OCI-LY1 (cell line): ENCODE results near the gene CLDN34.

Source experiments
- H2AFZ ChIP-seq: fragments of 200-600 bp; sonication (generic), shearing (Covaris generic); 2 replicates; pipeline ENCODE4 v1.6.0; 2014; ENCODE audit warnings: antibody characterized with exemption, mild to moderate bottlenecking, low read length
- H3F3A ChIP-seq: fragments of 200-600 bp; sonication (generic), shearing (Covaris generic); 2 replicates; pipeline ENCODE4 v1.6.0; 2014; ENCODE audit warnings: mild to moderate bottlenecking, antibody characterized with exemption, low read length, moderate library complexity; ENCODE audit not compliant: insufficient read depth
- H3K27ac ChIP-seq: fragments of 200-600 bp; sonication (generic); 2 replicates; pipeline ENCODE4 v1.5.1; 2014; ENCODE audit warnings: low read length, mixed run types, mild to moderate bottlenecking, low read depth; ENCODE audit not compliant: poor library complexity, severe bottlenecking
- H3K27me3 ChIP-seq: fragments of 200-600 bp; sonication (generic); 2 replicates; pipeline ENCODE4 v1.6.0; 2014; ENCODE audit warnings: antibody characterized with exemption, mild to moderate bottlenecking, low read length, moderate library complexity; ENCODE audit not compliant: insufficient read depth
- H3K36me3 ChIP-seq: fragments of 200-600 bp; sonication (generic); 2 replicates; pipeline ENCODE4 v1.6.1; 2014; ENCODE audit warnings: mild to moderate bottlenecking, antibody characterized with exemption, low read length, moderate library complexity, mixed read lengths; ENCODE audit not compliant: insufficient read depth
- H3K4me1 ChIP-seq: fragments of 200-600 bp; sonication (generic); 2 replicates; pipeline ENCODE4 v1.5.1; 2014; ENCODE audit warnings: mild to moderate bottlenecking, low read length, moderate library complexity; ENCODE audit not compliant: insufficient read depth, severe bottlenecking
- H3K4me2 ChIP-seq: fragments of 200-600 bp; sonication (generic), shearing (Covaris generic); 2 replicates; pipeline ENCODE4 v1.6.1; 2014; ENCODE audit warnings: low read length
- H3K4me3 ChIP-seq: fragments of 200-600 bp; sonication (generic); 2 replicates; pipeline ENCODE4 v1.5.1; 2014; ENCODE audit warnings: low read length, low read depth, mild to moderate bottlenecking, mixed read lengths; ENCODE audit not compliant: poor library complexity, severe bottlenecking
- H3K79me2 ChIP-seq: fragments of 200-600 bp; shearing (Covaris generic); 2 replicates; pipeline ENCODE4 v1.6.1; 2016; ENCODE audit warnings: mixed run types, low read length, mixed read lengths; ENCODE audit not compliant: insufficient read depth
- H3K9ac ChIP-seq: fragments of 200-600 bp; sonication (generic), shearing (Covaris generic); 2 replicates; pipeline ENCODE4 v1.6.1; 2014; ENCODE audit warnings: mild to moderate bottlenecking, low read length, mixed read lengths
- H3K9me2 ChIP-seq: fragments of 200-600 bp; sonication (generic), shearing (Covaris generic); 2 replicates; pipeline ENCODE4 v1.6.1; 2014; ENCODE audit warnings: low read depth, mild to moderate bottlenecking, low read length, mixed read lengths
- H3K9me3 ChIP-seq: fragments of 200-600 bp; shearing (Covaris generic); 2 replicates; pipeline ENCODE4 v1.6.1; 2014; ENCODE audit warnings: low read length, mixed read lengths
- H4K20me1 ChIP-seq: fragments of 200-600 bp; sonication (generic), shearing (Covaris generic); 2 replicates; pipeline ENCODE4 v1.6.0; 2016; ENCODE audit warnings: mild to moderate bottlenecking, low read length; ENCODE audit not compliant: insufficient read depth
- EZH2 ChIP-seq: fragments of 200-600 bp; sonication (generic), shearing (Covaris generic); IDR thresholded peaks from 2 replicates; pipeline ENCODE4 v1.8.0; 2017; ENCODE audit warnings: borderline replicate concordance, mixed run types, mild to moderate bottlenecking, antibody characterized with exemption, low read length, moderate library complexity, mixed read lengths
- TF ChIP-seq, protein P1 (sequence below): fragments of 200-600 bp; sonication (generic), shearing (Covaris generic); IDR thresholded peaks from 2 replicates; pipeline ENCODE4 v1.5.1; 2017; ENCODE audit warnings: mild to moderate bottlenecking, antibody characterized with exemption, low read length, moderate library complexity, mixed read lengths

Gene CLDN34

DNA sequence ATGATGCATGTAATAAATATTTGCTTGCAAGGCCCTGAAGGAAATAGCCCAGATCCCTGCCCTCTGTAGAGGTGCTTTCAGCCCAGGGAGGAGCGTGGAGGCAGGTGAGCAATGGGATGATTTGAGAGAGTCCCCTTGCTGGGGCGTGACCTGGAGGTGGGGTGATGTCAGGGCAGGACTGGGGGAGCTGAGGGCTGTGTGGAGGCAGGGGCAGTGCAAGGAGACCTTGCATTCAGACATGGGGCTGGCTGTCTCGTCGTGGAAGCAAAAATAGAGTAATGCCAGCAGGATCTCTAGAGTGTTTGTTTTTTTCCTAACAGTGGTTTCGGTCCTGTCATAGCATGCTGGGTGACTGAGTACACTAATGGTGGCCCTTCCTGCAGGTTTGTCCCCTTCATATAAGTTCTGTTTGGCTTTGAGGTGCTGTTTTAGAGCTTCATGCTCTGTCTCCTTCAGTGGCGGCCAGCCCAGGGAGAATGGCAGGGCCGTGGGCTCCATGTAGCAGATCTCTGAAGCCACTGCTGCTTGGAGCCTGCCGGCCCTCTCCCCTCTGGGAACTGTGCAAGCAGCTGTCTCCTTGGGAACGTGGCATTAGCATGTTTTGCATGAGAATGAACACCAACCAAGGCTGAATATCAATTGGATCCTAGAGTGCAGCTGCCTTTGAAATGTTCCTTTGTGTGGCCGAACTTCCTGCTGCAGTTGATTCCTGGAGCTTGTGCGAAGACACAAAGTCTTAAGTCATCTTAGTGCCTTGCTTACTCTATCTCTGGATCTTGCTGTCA is 39.3 kb upstream of the CLDN34 start:
- Histone ChIP-seq H3K79me2 (no peaks in the 10 kb centered on the region), H3K4me3 (no peak overlapping the region), H4K20me1 (no peaks in the 10 kb centered on the region), H3K27ac (no peak overlapping the region), H3K27me3 (no peaks in the 10 kb centered on the region), H3K4me2 (no peak overlapping the region), H3K9me2 (no peaks in the 10 kb centered on the region), H3K9ac (no peak overlapping the region), H3F3A (no peaks in the 10 kb centered on the region), H3K4me1 (no peaks in the 10 kb centered on the region), H2AFZ (no peak overlapping the region), H3K36me3 (no peaks in the 10 kb centered on the region), H3K9me3 (no peaks in the 10 kb centered on the region)
- TF ChIP-seq, protein P1, sequence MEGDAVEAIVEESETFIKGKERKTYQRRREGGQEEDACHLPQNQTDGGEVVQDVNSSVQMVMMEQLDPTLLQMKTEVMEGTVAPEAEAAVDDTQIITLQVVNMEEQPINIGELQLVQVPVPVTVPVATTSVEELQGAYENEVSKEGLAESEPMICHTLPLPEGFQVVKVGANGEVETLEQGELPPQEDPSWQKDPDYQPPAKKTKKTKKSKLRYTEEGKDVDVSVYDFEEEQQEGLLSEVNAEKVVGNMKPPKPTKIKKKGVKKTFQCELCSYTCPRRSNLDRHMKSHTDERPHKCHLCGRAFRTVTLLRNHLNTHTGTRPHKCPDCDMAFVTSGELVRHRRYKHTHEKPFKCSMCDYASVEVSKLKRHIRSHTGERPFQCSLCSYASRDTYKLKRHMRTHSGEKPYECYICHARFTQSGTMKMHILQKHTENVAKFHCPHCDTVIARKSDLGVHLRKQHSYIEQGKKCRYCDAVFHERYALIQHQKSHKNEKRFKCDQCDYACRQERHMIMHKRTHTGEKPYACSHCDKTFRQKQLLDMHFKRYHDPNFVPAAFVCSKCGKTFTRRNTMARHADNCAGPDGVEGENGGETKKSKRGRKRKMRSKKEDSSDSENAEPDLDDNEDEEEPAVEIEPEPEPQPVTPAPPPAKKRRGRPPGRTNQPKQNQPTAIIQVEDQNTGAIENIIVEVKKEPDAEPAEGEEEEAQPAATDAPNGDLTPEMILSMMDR: no peak
- no peak for TF ChIP-seq EZH2

DNA sequence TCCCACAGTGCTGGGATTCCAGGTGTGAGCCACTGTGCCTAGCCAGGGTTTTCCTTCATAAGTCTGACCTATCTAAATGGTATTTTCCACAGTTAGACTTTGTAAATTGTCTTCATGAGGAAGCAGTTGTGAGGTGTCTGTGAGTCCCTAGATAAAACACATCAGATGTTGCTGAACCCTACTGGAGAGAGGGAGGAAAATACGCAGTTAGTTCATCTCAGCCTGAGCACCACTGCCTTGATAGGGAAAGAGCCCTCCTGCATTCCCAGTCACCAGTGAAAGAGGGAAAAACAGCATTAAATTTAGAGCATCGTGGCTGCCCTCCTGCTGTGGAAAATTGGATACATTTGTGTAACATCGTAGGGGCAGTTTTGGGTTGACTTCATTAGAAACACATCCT is 31.7 kb upstream of the CLDN34 start:
- H3K9me3 ChIP-seq: no peaks in the 10 kb centered on the region
- H3F3A ChIP-seq: no peaks in the 10 kb centered on the region
- H3K36me3 ChIP-seq: no peaks in the 10 kb centered on the region
- H3K4me3 ChIP-seq: no peak overlapping the region
- H3K9ac ChIP-seq: no peak overlapping the region
- no peaks in the 10 kb centered on the region for H3K9me2 ChIP-seq
- H3K79me2 ChIP-seq: no peaks in the 10 kb centered on the region
- no peaks in the 10 kb centered on the region for H4K20me1 ChIP-seq
- H2AFZ ChIP-seq: no peak overlapping the region
- no peaks in the 10 kb centered on the region for H3K4me1 ChIP-seq
- H3K27ac ChIP-seq: no peak overlapping the region
- TF ChIP-seq, protein P1: no peak
- TF ChIP-seq EZH2: no peak
- H3K4me2 ChIP-seq: no peak overlapping the region
- H3K27me3 ChIP-seq: no peaks in the 10 kb centered on the region

DNA sequence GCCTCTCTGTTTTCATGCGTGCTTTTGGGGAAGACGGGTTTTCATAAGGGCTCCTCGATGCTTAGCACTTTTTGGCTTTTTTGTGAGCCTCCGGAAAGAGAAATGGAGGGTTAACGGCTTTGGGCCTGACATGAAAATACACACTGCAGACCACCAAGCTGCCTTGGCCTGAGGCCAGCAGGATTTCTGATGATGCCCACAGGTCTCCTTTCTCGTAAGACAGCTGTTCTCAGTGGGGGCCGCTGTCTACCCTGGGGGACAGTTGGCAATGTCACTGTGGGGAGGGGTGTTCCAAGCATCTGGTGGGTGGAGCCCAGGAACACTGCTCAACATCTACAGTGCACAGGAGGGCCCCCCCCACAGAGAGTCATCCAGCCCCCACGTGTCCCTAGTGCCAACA is 29.4 kb upstream of the CLDN34 start:
- Histone ChIP-seq H2AFZ (no peak overlapping the region), H3K4me2 (no peak overlapping the region), H3K9me2 (no peaks in the 10 kb centered on the region), H3F3A (no peaks in the 10 kb centered on the region), H3K36me3 (no peaks in the 10 kb centered on the region), H3K4me3 (no peak overlapping the region), H3K4me1 (no peaks in the 10 kb centered on the region), H4K20me1 (no peaks in the 10 kb centered on the region), H3K9ac (no peak overlapping the region), H3K27ac (no peak overlapping the region), H3K79me2 (no peaks in the 10 kb centered on the region), H3K27me3 (no peaks in the 10 kb centered on the region), H3K9me3 (no peaks in the 10 kb centered on the region)
- TF ChIP-seq, protein P1: no peak
- TF ChIP-seq EZH2: no peak
